ENCODE results near the gene HNRNPAB. TPM values are rescaled to one million over a fixed set of nuclear protein-coding genes. Genes with fewer than 3 reads are reported as not detected.

The HNRNPAB gene
- total and polyA plus RNA-seq, 7 donors, result 74.1 to 243 (median 156) TPM

DNA sequence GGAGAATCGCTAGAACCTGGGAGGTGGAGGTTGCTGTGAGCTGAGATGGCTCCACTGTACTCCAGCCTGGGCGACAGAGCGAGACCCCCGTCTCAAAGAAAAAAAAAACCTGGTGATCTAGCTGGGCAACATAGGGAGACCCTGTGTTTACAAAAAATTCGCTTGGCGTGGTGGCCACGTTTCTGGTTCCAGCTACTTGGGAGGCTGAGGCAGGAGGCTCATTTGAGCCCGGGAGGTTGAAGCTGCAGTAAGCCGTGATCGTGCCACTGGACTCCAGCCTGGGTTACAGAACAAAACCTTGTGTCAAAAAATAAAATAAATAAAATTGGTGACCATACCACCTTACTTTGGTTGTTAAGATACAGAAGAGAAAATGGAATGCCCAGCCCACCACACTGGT lies 1.8 kb upstream of the HNRNPAB start:
- intact Hi-C loops (cut with DNase I), result no loop called here
- TF ChIP-seq CTCF (IDR thresholded peaks at IDR 0.05), result no peak
- ATAC-seq, result no peak
- no peak for DNase-seq
- WGBS, 3 donors, result 93 to 99% (median 96%) methylated on average over 10 of the region's 10 CpGs
- H3K9me3 ChIP-seq, result no peaks in the 10 kb centered on the region
- H3K27me3 ChIP-seq (ENCODE audit: insufficient read depth in 3 of 3, low read length in 2 of 3), result no peaks in the 10 kb centered on the region
- peaks cover 15% of the 10 kb centered on the region for H3K4me1 ChIP-seq
- H3K4me3 ChIP-seq, result no peak overlapping the region
- peaks cover 7 to 19% of the 10 kb centered on the region in 2 donors for H3K36me3 ChIP-seq (ENCODE audit: insufficient read depth in 1 of 2, low read depth in 1 of 2)
- H3K27ac ChIP-seq, result no peak overlapping the region

DNA sequence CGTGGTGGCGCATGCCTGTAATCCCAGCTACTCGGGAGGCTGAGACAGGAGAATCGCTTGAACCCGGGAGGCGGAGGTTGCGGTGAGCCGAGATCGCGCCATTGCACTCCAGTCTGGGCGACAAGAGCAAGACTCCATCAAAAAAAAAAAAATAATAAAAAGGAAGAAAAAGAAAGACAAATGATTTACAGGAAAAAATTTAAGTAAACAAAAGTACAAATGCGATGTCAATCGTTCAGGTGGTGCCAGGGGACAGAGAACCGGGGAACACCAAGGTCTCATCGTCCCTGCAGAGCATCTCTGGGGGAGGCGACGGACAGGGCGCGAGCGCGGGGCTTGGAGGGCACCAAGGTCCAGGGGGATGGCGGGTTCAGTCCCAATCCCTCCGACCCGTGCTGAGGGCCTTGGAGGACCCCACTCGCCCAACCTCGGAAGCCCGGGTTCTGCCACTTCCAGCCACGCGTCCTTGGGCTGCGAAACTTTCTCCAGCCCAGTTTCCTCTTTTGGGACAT lies 607 bp upstream of the HNRNPAB start:
- ATAC-seq (peak in 3 of 4 donors; percentile 6 to 15 (median 7)), DNase-seq (no peak)
- 13 to 22% (median 21%) methylated on average over 19 to 30 of the region's 30 CpGs for WGBS, 3 donors
- H3K9me3 ChIP-seq, result no peaks in the 10 kb centered on the region
- TF ChIP-seq CTCF (IDR thresholded peaks at IDR 0.05), result no peak
- H3K4me3 ChIP-seq, result peak overlapping the region; percentile 95
- H3K27ac ChIP-seq, result peak overlapping the region; percentile 96
- no peaks in the 10 kb centered on the region for H3K27me3 ChIP-seq (ENCODE audit: insufficient read depth in 3 of 3, low read length in 2 of 3)
- peaks cover 19% of the 10 kb centered on the region for H3K4me1 ChIP-seq
- peaks cover 7 to 31% of the 10 kb centered on the region in 2 donors for H3K36me3 ChIP-seq (ENCODE audit: insufficient read depth in 1 of 2, low read depth in 1 of 2)
- intact Hi-C loops (cut with DNase I), result no loop called here

GRCh38 chr5:178204935-178205748 lies 809 bp downstream of the HNRNPAB start:
- Histone ChIP-seq H3K9me3 (no peaks in the 10 kb centered on the region), H3K36me3 (ENCODE audit: insufficient read depth in 1 of 2, low read depth in 1 of 2) (peaks cover 7 to 45% of the 10 kb centered on the region in 2 donors), H3K27me3 (ENCODE audit: insufficient read depth in 3 of 3, low read length in 2 of 3) (no peaks in the 10 kb centered on the region), H3K27ac (peak overlapping the region; percentile 96), H3K4me3 (peak overlapping the region; percentile 95), H3K4me1 (peaks cover 19% of the 10 kb centered on the region)
- 1% methylated on average over 55 to 90 of the region's 90 CpGs for WGBS, 3 donors
- ATAC-seq (peak; percentile 48 to 57 (median 52)), DNase-seq (peak; percentile 86 to 88)
- TF ChIP-seq CTCF (IDR thresholded peaks at IDR 0.05), result no peak
- intact Hi-C loops (cut with DNase I), result loop anchor here in 1 of 2 donors (5.0 kb wide), 1 partner anchor 817 kb away; the partner anchor contains the start of gene ZNF879

DNA sequence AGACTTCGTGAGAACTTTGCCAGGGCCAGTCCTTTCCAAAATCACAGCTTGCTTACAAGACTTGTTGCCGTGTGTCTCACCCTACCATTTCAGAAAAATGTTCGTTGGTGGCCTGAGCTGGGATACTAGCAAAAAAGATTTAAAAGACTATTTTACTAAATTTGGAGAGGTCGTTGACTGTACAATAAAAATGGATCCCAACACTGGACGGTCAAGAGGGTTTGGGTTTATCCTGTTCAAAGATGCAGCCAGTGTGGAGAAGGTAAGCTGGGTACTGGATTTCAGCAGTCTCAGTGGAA lies 1.4 kb downstream of the HNRNPAB start:
- no peak for DNase-seq
- WGBS, 3 donors, result 7 to 17% (median 7%) methylated on average over 5 of the region's 5 CpGs
- Histone ChIP-seq H3K9me3 (no peaks in the 10 kb centered on the region), H3K4me3 (peak overlapping the region; percentile 95), H3K36me3 (ENCODE audit: insufficient read depth in 1 of 2, low read depth in 1 of 2) (peaks cover 7 to 51% of the 10 kb centered on the region in 2 donors), H3K27ac (peak overlapping the region; percentile 96), H3K4me1 (peaks cover 19% of the 10 kb centered on the region), H3K27me3 (ENCODE audit: insufficient read depth in 3 of 3, low read length in 2 of 3) (no peaks in the 10 kb centered on the region)
- ATAC-seq, result no peak
- intact Hi-C loops (cut with DNase I), result loop anchor here in 1 of 2 donors (5.0 kb wide), 1 partner anchor 817 kb away; the partner anchor contains the start of gene ZNF879
- no peak for TF ChIP-seq CTCF (IDR thresholded peaks at IDR 0.05)
